NK-92 (cell line): ENCODE data around the gene TMEM108.
"Not testable (repeated sequence)": the region's sequence is repeated elsewhere in the genome, so short reads cannot be mapped to it uniquely, and the experiment has no call there.

Experiments used
- DNase-seq: peaks from one replicate; lab custom pipeline; 2025; ENCODE audit not compliant: unreplicated experiment; lab: John Stamatoyannopoulos, UW

TMEM108 gene

DNA sequence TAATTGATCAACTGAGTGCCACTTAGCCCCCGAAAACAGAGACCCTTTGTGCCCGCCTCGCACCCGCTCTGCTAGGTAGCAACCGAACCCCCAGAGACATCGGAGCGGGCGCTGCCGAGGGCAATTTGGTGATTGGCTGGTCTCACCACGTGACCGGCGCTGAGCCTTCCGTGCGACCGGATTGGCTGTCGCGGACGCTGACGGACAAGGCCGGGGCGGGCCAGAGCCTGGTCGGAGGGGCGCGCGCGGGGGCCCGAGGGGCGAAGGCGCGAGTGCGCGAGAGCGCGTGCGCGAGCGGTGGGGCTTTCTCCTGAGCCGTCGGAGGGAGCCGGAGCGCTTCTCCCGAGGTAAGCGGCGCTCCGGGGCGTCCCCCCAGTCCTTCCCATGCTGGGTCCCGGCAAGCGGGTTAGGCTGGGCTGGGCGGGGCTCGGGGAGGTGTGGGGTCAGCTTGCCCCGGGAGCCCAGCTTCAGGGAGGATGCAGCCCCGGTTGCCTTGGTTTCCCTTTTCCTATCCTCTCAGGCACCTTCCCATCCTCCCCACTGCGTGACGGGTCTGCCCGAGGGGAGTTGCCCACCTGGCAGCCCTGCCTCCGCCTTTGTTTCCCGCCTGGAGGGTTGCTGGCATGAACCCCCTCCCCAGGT is at the start of gene TMEM108:
Gene TMEM108, plus strand, starts transcription at position 303 of the 642 bp plus-strand sequence.
- DNase-seq, result no peak

DNA sequence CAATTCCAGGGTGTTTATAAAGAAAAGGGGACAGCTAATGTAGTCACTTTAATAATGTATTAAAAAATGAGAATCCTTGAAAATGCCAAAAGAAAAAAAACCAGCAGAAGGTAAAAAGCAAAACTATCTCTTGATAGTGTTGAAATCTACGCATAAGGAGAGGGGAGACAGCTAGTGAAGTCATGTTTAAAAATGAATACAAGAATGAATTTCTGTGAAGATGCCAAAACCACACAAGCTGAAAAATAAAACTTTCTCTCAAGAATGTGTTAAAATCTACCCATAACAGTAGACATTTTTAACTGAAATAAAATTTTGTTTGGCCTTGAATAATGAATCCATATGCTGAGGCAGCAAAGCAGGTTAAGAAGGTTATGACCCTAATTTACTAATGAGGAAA is 42.2 kb upstream of the TMEM108 start:
- DNase-seq, result no peak

DNA sequence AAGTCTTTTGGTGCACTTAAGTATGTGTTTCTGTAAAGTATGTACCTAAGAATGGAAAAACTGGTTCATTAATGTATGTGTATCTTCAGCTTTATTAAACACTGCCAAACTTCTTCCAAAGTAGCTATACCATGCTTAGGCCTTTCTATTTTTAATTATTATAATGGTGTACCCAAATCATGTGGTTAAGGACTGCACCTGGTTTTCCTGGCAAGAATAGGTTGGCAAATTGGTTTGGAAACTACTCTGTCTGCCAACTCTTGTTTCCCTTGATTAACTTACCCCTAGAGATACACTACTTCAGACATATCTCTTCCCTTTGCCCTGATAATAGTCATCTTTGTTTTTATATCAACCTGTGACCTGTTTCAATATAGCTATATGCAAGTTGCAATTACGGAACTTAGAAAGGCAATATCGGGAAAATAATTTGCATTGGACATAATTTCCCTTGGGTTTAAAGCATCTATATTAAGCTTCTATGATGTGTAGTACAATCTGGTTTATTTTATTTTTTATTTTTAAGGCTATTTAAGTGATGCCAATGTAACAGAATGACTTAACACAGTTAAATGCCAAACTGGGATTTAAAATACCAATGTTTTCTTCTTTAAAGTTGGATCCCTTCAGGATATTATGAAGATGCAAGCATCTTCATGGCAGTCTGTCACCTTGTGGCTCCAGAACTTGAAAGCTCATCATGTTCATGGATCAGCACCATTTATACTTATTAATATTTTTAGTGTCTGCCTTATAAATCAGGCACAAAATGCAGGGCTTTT is 40.6 kb upstream of the TMEM108 start:
- DNase-seq, result no peak

- DNase-seq, result not testable (repeated sequence)
Observed at GRCh38 chr3:133005032-133005431, 33.2 kb upstream of the TMEM108 start.

DNA sequence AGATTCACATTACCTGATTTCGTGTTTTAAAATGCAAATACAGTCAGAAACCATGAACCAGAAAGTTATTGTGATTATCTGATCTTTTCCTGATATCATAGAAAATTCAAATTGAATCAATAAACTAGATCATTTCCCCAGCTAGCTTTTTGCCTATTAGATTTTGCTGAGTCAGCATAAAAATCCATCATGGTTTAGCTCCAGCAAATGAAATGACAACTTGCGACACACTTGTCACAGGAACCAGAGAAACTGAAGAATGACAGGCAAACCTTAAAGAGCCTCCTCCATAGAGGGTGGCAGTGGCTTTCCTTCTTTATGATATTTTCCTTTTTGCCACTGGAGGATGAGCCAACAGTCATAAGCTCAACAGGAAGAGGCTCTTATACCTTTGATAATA is 30.6 kb upstream of the TMEM108 start:
- no peak for DNase-seq

GRCh38 chr3:133014325-133014724 is 23.9 kb upstream of the TMEM108 start:
- DNase-seq, result no peak

DNA sequence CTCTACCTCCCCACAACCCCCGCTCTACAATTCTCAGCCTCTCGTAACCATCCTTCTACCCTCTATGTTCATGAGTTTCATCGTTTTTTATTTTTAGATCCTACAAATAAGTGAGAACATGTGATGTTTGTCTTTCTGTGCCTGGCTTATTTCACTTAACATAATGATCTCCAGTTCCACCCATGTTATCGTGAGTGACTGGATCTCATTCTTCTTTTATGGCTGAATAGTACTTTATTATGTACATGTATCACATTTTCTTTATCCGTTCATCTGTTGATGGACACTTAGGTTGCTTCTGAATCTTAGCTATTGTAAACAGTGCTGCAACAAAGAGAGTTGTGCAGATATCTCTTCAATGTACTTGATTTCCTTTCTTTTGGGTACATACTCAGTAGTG is 22.6 kb upstream of the TMEM108 start:
- not testable (repeated sequence) for DNase-seq

GRCh38 chr3:133016838-133017309 is 21.3 kb upstream of the TMEM108 start:
- DNase-seq, result no peak

DNA sequence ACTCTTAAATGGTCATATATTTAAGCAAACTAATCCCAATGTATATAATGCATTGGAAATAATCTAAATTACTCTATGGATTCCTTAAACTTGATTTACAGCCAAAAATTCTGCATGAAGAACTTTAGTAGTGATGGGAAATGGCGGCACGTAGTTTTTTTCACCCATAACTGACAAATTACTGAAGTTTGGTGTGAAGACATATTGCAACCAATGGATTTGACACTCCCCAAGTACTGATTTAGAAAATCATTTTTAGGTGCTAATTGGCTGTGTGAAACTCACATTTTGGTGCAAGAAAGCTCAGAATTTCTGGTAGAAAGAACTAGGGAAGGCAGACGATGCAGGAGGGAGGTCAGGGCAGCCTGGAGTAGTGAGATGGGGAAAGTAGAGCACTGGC is 19.3 kb upstream of the TMEM108 start:
- DNase-seq, result no peak

- DNase-seq, result no peak
Observed at GRCh38 chr3:133021206-133021605, 17.0 kb upstream of the TMEM108 start.

GRCh38 chr3:133023362-133023761 is 14.8 kb upstream of the TMEM108 start:
- no peak for DNase-seq

DNA sequence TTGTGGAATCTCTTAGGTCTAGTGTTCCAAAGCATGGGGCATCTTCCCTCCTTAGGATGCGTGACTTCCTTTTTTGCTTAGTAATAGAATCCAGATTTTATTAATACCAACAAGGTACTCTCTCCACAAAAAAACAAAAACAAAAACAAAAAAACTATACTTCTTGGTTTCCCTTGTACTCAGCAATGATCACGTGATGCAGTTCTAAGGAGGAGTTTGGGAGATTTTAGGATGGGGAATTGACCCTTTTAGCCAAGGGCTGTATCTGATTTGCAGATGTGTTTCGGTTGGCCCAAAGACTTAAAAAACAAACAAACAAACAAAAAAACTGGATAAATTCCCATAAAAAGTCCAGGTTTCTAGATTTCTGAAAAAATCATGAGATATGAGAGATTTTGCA is 12.6 kb upstream of the TMEM108 start:
- no peak for DNase-seq

GRCh38 chr3:133032301-133032700 is 5.9 kb upstream of the TMEM108 start:
- no peak for DNase-seq

DNA sequence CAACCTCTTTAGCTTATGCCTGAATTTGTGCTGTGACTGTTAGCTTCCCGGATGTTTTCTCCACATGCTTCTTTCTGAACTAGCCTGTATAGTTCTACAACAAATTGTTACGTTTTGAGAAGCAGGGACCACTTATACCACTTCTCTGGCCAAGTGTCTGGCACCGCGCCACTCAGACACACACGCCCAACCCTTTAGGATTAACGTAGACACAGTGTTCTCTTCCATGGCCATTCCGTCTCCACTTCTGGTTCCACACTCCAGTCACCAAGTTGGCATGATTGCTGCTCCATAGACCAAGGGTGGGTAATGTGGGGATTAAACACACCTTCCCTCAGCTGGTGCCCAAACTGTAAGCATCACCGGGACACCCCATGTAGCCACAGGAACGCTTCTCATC is 755 bp upstream of the TMEM108 start:
- no peak for DNase-seq

DNA sequence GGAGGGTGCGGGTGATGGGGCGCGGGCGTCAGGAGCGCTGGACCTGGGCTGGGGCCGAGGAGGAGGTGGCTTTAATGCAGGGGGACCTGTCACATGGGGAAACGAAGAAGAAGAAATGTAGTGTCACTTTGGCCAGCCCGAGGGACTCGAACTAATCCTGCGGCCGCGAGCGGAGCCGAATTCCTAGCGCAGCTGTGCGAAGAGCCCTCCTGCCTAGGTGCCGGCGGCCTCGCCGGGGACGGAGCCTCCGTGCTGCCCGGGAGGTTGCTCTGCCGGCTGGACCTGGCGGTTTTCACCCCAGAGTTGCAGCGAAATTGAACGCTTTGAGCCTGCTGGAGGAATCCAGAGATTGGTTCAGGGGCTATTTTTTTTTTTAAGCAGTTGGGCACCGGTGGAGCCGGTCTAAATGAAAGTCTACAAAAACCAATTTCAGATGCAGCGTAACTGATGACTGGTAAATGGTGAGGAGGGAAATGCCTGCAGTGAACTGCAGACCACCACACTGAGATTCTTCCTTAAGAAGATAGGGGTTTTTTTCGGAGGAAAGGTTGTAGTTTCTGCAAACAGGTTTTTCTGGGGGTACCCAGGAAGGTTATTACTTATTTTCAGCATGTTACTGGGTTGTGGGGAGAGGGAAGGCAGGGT is 662 bp downstream of the TMEM108 start:
- no peak for DNase-seq

GRCh38 chr3:133040696-133041523 is 2.7 kb downstream of the TMEM108 start:
- no peak for DNase-seq

GRCh38 chr3:133041524-133041829 is 3.3 kb downstream of the TMEM108 start:
- DNase-seq, result no peak

GRCh38 chr3:133042778-133043177 is 4.6 kb downstream of the TMEM108 start:
- no peak for DNase-seq

- DNase-seq, result no peak
Observed at GRCh38 chr3:133047980-133048379, 9.8 kb downstream of the TMEM108 start.

DNA sequence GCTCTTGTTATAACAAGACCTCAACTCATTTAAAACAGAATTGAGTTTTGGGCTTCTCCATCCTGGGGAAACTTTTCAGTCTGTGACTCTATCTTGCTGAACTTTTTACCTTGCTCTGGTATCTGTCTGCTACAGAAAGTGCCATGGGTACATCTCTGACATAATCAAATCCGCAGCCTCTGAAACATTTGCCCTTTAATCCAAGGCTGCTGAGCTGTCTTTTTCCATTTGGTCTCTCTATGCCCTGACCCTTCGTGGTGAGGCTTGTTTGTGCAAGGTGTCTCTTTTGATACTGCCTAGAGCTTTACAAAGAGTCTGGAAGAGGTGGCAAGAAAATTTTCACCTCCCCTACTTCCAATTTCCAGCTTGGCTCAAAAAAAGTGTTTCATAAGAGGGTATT is 11.3 kb downstream of the TMEM108 start:
- no peak for DNase-seq

DNA sequence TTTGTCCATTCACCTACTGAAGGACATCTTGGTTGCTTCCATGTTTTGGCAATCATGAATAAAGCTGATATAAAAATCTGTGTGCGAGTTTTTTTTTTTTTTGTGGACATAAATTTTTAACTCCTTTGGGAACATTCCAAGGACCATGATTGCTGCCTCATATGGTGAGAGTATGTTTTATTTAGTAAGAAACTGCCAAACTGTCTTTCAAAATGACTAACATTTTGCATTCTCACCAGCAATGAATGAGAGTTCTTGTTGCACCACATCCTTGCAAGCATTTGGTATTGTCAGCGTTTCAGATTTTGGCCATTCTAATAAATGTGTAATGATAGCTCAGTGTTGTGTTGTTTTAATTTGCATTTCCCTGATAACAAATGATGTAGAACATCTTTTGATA is 12.7 kb downstream of the TMEM108 start:
- DNase-seq, result no peak
